Liver (tissue), 3 donors: ENCODE results near the gene ARHGEF28.

Source experiments
- FOXA1 ChIP-seq: IDR thresholded peaks from 2 replicates; pipeline ENCODE4 v1.6.1; 2016; ENCODE audit warnings: antibody characterized with exemption
- GABPA ChIP-seq, 2 donors: IDR thresholded peaks in 1 of 2; conservative IDR thresholded peaks in 1 of 2; 2 replicates each; pipeline ENCODE4 v1.6.1; 2016; ENCODE audit warnings: antibody characterized with exemption in 2 of 2, mild to moderate bottlenecking in 1 of 2, moderate library complexity in 1 of 2
- HNF4A ChIP-seq, 2 donors: conservative IDR thresholded peaks; 2 replicates each; pipeline ENCODE4 v1.6.1; 2016; ENCODE audit warnings: antibody characterized with exemption in 2 of 2, mild to moderate bottlenecking in 2 of 2
- JUND ChIP-seq, 2 donors: IDR thresholded peaks; 2 replicates each; pipeline ENCODE4 v1.6.1; 2016; ENCODE audit warnings: antibody characterized with exemption in 2 of 2
- NR2F2 ChIP-seq: IDR thresholded peaks from 2 replicates; pipeline ENCODE4 v1.6.1; 2016; ENCODE audit warnings: antibody characterized with exemption
- RAD21 ChIP-seq, 2 donors: IDR thresholded peaks; 2 replicates each; pipeline ENCODE4 v1.6.1; 2016; ENCODE audit warnings: antibody characterized with exemption in 2 of 2, mild to moderate bottlenecking in 2 of 2
- SP1 ChIP-seq: IDR thresholded peaks from 2 replicates; pipeline ENCODE4 v1.6.1; 2018; ENCODE audit warnings: antibody characterized with exemption, mild to moderate bottlenecking
- YY1 ChIP-seq: IDR thresholded peaks from 2 replicates; pipeline ENCODE4 v1.6.1; 2016; ENCODE audit warnings: antibody characterized with exemption, mild to moderate bottlenecking
- TF ChIP-seq, protein P1 (sequence below): fragments of 150-350 bp; IDR thresholded peaks from 2 replicates; pipeline ENCODE4 v1.5.1; 2017; ENCODE audit warnings: improper control_type of control experiment, low read depth, low read length; ENCODE audit not compliant: missing input control
- TF ChIP-seq, protein P2 (sequence below): IDR thresholded peaks from 2 replicates; pipeline ENCODE4 v1.6.1; 2016; ENCODE audit warnings: antibody characterized with exemption
- TF ChIP-seq, protein P3 (sequence below): IDR thresholded peaks from 2 replicates; pipeline ENCODE4 v1.6.1; 2016; ENCODE audit warnings: antibody characterized with exemption
- TF ChIP-seq, protein P4 (sequence below): IDR thresholded peaks from 2 replicates; pipeline ENCODE4 v1.6.1; 2016; ENCODE audit warnings: antibody characterized with exemption
- TF ChIP-seq, protein P5 (sequence below): IDR thresholded peaks from 2 replicates; pipeline ENCODE4 v1.6.1; 2016; ENCODE audit warnings: antibody characterized with exemption, mild to moderate bottlenecking
- donor health status: healthy.
- donor health status: healthy.

DNA sequence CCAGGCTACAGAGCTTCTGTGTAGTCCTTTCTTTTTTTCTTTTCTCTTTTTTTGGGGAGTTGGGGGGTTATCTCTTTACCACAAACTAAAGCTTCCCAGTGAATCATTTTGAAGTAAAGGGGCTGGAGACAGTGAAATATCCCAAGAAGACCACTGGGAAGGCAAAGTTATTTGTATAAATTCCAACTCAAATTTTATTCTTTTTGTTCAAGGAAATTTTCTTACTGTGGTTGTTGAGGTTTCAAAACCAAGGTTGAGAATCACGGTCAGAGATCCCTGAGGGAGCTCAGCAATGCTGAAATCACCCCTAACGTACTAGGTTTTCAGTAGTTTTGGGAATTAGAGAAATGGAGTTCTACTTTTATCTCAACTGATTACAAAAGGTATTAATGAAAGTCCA lies 175.7 kb downstream of the ARHGEF28 start:
- TF ChIP-seq, protein P1, sequence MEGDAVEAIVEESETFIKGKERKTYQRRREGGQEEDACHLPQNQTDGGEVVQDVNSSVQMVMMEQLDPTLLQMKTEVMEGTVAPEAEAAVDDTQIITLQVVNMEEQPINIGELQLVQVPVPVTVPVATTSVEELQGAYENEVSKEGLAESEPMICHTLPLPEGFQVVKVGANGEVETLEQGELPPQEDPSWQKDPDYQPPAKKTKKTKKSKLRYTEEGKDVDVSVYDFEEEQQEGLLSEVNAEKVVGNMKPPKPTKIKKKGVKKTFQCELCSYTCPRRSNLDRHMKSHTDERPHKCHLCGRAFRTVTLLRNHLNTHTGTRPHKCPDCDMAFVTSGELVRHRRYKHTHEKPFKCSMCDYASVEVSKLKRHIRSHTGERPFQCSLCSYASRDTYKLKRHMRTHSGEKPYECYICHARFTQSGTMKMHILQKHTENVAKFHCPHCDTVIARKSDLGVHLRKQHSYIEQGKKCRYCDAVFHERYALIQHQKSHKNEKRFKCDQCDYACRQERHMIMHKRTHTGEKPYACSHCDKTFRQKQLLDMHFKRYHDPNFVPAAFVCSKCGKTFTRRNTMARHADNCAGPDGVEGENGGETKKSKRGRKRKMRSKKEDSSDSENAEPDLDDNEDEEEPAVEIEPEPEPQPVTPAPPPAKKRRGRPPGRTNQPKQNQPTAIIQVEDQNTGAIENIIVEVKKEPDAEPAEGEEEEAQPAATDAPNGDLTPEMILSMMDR = no peak
- TF ChIP-seq YY1 (no peak), NR2F2 (no peak), GABPA (IDR thresholded peaks at IDR 0.05 in 1 of 2, conservative IDR thresholded peaks at IDR 0.05 in 1 of 2) (no peak), FOXA1 (no peak), RAD21 (IDR thresholded peaks at IDR 0.05) (no peak), JUND (IDR thresholded peaks at IDR 0.05) (no peak), HNF4A (conservative IDR thresholded peaks at IDR 0.05) (no peak), SP1 (no peak)
- TF ChIP-seq, protein P2, sequence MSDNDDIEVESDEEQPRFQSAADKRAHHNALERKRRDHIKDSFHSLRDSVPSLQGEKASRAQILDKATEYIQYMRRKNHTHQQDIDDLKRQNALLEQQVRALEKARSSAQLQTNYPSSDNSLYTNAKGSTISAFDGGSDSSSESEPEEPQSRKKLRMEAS = no peak
- TF ChIP-seq, protein P3, sequence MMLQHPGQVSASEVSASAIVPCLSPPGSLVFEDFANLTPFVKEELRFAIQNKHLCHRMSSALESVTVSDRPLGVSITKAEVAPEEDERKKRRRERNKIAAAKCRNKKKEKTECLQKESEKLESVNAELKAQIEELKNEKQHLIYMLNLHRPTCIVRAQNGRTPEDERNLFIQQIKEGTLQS = no peak
- TF ChIP-seq, protein P4, sequence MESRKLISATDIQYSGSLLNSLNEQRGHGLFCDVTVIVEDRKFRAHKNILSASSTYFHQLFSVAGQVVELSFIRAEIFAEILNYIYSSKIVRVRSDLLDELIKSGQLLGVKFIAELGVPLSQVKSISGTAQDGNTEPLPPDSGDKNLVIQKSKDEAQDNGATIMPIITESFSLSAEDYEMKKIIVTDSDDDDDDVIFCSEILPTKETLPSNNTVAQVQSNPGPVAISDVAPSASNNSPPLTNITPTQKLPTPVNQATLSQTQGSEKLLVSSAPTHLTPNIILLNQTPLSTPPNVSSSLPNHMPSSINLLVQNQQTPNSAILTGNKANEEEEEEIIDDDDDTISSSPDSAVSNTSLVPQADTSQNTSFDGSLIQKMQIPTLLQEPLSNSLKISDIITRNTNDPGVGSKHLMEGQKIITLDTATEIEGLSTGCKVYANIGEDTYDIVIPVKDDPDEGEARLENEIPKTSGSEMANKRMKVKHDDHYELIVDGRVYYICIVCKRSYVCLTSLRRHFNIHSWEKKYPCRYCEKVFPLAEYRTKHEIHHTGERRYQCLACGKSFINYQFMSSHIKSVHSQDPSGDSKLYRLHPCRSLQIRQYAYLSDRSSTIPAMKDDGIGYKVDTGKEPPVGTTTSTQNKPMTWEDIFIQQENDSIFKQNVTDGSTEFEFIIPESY = no peak
- TF ChIP-seq, protein P5, sequence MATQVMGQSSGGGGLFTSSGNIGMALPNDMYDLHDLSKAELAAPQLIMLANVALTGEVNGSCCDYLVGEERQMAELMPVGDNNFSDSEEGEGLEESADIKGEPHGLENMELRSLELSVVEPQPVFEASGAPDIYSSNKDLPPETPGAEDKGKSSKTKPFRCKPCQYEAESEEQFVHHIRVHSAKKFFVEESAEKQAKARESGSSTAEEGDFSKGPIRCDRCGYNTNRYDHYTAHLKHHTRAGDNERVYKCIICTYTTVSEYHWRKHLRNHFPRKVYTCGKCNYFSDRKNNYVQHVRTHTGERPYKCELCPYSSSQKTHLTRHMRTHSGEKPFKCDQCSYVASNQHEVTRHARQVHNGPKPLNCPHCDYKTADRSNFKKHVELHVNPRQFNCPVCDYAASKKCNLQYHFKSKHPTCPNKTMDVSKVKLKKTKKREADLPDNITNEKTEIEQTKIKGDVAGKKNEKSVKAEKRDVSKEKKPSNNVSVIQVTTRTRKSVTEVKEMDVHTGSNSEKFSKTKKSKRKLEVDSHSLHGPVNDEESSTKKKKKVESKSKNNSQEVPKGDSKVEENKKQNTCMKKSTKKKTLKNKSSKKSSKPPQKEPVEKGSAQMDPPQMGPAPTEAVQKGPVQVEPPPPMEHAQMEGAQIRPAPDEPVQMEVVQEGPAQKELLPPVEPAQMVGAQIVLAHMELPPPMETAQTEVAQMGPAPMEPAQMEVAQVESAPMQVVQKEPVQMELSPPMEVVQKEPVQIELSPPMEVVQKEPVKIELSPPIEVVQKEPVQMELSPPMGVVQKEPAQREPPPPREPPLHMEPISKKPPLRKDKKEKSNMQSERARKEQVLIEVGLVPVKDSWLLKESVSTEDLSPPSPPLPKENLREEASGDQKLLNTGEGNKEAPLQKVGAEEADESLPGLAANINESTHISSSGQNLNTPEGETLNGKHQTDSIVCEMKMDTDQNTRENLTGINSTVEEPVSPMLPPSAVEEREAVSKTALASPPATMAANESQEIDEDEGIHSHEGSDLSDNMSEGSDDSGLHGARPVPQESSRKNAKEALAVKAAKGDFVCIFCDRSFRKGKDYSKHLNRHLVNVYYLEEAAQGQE = no peak
